GM21786 (cell line): ENCODE measurements around the gene ARID5B.

Experiments used
- ATAC-seq: cut with Tn5 transposase; IDR thresholded peaks from one replicate; pipeline ENCODE4 v1.9.1; 2021; ENCODE audit not compliant: unreplicated experiment

Gene ARID5B

GRCh38 chr10:61882621-61883370 lies 18.7 kb upstream of the ARID5B start:
- no peak for ATAC-seq

GRCh38 chr10:61883371-61884025 lies 18.0 kb upstream of the ARID5B start:
- ATAC-seq: no peak

GRCh38 chr10:61887772-61888171 lies 13.7 kb upstream of the ARID5B start:
- ATAC-seq: no peak

- no peak for ATAC-seq
These were observed 12.8 kb upstream of the ARID5B start for GRCh38 chr10:61888744-61889143.

GRCh38 chr10:61890430-61890829 lies 11.1 kb upstream of the ARID5B start:
- ATAC-seq: no peak

- ATAC-seq: no peak
These were observed 10.6 kb upstream of the ARID5B start for GRCh38 chr10:61890881-61891409.

GRCh38 chr10:61891906-61892585 lies 9.5 kb upstream of the ARID5B start:
- ATAC-seq: no peak

- ATAC-seq: no peak
These were observed 8.5 kb upstream of the ARID5B start for GRCh38 chr10:61892961-61893360.

- no peak for ATAC-seq
These were observed 7.4 kb upstream of the ARID5B start for GRCh38 chr10:61894133-61894532.

GRCh38 chr10:61895898-61896600 lies 5.5 kb upstream of the ARID5B start:
- ATAC-seq: no peak

- peak; percentile 72 for ATAC-seq
These were observed 4.4 kb upstream of the ARID5B start for GRCh38 chr10:61896854-61897661.

GRCh38 chr10:61897671-61898434 lies 3.6 kb upstream of the ARID5B start:
- no peak for ATAC-seq

- ATAC-seq: no peak
These were observed 3.1 kb upstream of the ARID5B start for GRCh38 chr10:61898435-61898778.

- ATAC-seq: no peak
These were observed 2.4 kb upstream of the ARID5B start for GRCh38 chr10:61899069-61899531.

GRCh38 chr10:61899663-61899996 lies 1.9 kb upstream of the ARID5B start:
- ATAC-seq: no peak

- ATAC-seq: peak; percentile 21
These were observed 1.3 kb upstream of the ARID5B start for GRCh38 chr10:61899997-61900828.

- no peak for ATAC-seq
These were observed 438 bp downstream of the ARID5B start for GRCh38 chr10:61901829-61902444.

GRCh38 chr10:61902445-61903220 lies 1.1 kb downstream of the ARID5B start:
- ATAC-seq: peak; percentile 3
